HK-2 (cell line): ENCODE results near the gene UGT1A3.
A peak's percentile ranks its signal among the peaks of the same experiment; 100 is the strongest.

ENCODE experiments used
- DNase-seq: peaks from one replicate; pipeline ENCODE4 v3.0.0-alpha.2; 2018; ENCODE audit not compliant: unreplicated experiment

UGT1A3 gene

DNA sequence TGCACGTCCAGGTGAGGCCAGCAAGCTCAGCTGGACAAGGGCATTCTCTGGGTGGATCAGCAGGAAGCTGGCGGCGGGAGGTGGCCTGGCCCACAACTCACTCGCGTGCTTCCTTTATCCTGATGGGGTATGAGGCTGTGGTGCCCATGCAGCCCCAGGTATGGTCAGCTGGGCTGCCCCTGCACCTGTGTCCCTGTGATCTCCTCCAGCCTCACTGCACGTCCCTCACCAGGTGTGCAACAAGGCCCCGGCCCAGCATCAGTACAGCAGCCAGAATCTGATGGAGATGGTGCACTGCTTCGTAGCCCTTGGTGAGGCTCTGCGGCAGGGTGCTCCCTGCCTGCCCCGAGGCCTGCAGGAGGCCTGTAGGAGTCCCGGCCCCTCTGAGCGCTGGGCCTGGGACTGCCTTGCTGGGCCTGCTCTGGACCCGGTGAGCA lies 66.9 kb downstream of the UGT1A3 start:
- DNase-seq: no peak

GRCh38 chr2:233796254-233796653 lies 67.4 kb downstream of the UGT1A3 start:
- DNase-seq: no peak

- DNase-seq: no peak
These were observed 69.7 kb downstream of the UGT1A3 start for GRCh38 chr2:233798335-233799086.

DNA sequence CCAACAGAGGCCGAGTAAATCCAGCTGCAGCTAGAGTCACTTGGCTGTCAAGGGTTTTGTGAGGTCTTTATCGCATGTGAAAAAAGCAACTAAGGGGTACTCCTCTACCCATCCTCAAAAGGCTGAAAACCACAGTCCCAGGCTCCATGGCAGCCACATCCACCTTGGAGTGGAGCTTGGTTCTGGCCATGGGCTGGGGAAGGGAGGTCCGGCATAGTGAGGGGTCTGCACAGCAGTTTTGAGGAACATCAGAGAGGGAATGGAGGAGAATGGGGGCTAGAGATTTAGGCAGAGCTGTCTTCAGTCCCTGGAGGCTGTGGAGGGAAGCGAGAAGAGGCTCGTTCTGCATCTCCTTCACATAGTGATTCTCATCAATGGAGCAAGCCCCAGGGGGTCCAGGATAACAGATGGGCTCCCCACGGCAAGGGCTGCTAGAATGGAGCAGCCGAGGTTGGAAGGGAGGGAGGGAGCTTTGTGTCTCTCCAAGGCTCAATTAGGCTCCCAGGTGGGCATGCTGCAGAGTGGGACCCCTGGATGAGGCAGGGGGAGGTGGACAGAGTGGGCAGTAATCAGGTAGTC lies 70.3 kb downstream of the UGT1A3 start:
- no peak for DNase-seq

GRCh38 chr2:233799716-233800115 lies 70.9 kb downstream of the UGT1A3 start:
- DNase-seq: no peak

DNA sequence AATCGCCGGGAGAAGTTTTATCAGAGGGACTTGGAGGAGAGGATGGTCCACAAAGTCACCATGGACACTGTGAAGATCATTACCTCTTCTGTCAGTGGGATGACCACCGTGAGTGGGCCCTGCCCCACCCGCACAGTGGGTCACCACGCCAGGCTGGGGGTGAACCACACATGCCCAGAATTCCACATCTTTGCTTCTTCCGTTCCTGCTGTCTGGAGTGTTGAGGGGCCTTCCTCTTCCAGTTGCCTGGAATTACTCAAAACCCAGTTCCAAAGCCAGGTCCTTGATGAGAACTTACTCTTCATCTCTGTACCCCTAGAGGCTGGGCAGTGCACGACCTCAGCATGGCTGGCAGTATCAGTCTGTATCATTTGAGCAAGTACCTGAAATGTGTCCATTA lies 71.4 kb downstream of the UGT1A3 start:
- no peak for DNase-seq

DNA sequence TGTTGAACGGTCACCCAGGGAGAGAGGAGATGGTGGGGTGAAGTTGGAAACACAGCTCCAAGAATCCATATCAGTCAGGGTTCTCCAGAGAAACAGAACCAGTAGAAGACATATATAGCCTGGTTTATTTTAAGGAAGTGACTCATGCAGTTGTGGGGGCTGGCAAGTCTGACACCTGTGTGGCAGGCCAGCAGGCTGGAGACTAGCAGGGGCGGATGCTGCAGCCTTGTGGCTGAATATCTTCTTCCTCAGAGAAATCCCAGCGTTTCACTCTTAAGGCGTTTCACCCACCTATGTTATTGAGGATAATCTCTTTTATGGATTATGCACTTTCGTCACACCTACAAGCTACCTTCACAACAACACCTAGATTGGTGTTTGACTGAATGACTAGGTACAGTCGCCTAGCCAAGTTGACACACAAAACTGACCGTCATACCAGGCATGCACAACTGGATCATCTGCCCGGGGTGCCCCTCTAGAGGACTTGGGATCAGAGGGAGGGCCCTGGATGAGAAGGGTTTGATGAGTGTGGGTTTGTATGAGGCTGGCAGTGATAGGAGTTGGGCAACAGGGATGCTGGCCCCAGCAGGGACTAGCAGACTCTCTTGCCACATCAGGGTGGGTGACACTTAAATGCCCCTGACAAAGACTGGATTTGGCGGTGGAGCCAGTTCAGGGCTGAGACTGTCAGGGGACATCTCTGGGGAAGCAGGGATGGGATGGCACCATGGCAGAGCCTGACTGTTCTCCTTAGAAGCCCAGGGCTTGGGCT lies 72.7 kb downstream of the UGT1A3 start:
- peak; percentile 7 for DNase-seq

GRCh38 chr2:233802132-233802815 lies 73.4 kb downstream of the UGT1A3 start:
- DNase-seq: no peak

GRCh38 chr2:233803292-233803911 lies 74.6 kb downstream of the UGT1A3 start:
- no peak for DNase-seq

DNA sequence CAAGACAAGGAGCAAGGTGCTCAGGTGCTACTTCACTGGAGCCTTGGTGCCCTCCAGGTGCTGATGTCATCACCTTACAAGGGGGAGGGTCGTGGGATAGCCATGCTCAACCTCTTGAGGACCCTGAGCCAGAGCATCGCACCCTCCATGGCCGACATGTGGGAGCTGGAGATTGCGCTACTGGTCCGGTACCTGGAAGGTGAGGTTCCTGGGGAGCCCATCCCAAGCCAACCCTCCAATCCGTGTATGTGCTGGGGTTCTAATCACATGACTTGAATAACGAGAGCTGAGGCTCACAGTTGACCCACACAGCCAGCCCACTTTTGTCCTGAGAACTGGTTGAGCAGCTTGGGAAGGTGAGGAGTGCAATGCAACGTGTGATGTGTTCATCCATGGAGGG lies 75.2 kb downstream of the UGT1A3 start:
- no peak for DNase-seq

GRCh38 chr2:233807215-233807865 lies 78.5 kb downstream of the UGT1A3 start:
- DNase-seq: no peak

DNA sequence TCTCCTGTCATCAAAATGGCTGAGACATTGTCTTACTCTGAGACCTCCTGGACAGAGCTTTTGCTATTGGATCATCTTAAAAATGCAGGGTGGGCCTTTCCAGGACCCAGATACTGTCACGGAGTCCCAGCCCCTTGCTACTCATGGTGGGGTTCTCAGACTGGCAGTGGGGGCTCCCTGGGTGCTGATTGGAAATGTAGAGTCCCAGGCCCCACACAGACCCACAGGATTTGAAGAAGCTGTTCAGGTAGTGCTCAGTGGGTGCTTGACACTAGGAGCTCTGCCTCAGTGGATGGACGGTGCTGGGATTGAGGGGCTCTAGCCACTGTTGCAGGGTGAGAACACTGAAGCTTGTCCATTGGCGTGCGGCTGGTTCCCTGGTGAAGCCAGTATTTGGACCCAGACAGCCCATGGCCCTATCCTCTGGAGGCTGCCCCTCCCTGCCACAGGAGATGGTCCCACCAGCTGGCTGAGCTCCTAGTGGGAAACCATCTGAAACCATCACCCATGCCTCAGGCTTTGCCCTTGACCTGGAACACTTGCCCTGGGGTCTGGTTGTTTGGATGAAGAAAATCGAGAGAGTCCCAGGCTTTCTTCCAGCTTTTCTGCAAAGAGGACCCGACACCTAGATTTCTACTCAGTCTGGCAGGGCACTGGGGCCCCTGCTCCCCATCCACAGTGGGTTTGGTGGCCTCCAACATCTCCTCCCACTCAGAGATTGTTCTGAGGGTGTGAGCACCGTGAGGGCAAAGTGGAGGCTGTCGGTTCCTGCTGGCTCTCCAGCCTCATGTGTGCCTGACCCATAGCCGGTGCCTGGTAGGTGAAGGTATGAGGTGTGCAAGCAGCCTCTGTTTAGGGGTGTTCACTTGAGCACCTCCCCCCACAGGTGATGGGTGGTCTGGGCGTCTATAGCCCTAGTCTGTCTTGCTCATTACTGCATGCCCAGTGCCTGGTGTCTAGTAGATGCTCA lies 79.4 kb downstream of the UGT1A3 start:
- no peak for DNase-seq

DNA sequence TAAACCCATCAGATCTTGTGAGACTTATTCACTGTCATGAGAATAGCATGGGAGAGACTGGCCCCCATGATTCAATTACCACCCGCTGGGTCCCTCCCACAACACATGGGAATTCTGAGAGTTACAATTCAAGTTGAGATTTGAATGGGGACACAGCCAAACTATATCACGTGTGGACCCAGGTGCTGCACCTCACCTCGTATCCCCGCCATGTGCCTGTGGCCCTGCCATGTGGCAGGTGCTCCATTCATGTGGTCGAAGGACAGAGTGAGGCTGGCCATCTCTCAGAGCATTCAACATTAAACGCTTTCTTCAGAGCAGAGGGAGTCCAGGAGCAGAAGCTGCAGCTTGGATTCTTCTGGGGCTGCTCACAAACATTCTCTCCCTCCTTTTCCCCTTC lies 81.5 kb downstream of the UGT1A3 start:
- DNase-seq: no peak

DNA sequence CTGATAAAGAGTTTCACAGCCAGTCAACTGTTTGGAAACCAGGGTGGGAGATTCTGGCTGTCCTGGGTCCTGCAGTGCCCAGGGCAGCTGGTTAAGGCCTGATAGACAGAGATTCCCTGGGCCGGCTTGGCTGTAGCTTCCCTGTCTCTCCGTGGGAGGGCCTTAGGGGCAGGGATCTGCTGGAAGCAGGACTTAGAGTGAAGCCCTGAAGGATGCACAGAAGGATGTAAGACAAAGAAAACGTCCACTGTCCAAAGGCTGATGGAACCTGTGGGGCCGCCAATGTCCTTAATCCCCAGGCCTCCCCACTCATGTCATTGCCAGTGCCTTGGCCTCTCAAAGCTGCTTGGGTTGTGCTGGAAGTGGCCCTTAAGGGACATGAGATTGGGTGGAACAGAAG lies 82.2 kb downstream of the UGT1A3 start:
- DNase-seq: no peak

DNA sequence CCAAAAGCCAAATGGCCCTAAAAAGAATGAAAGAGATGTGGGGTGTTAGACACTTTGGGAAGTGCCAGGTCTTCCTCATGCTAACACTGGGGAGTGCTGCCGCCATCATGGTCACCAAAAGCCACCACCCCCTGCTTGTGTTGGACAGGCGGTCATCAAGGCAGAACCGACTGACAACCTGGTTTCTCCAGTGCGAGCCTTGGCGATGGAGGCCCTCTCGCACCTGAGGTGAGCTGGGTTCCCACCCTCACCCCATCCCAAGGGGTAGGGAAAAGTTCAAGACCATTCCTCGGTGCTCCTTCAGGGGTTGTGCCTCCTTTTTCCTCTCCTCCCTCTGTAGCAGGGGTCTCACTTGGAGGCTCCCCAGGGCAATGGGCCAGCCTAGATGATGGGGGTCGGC lies 82.9 kb downstream of the UGT1A3 start:
- DNase-seq: no peak

- no peak for DNase-seq
These were observed 84.6 kb downstream of the UGT1A3 start for GRCh38 chr2:233813236-233814055.

DNA sequence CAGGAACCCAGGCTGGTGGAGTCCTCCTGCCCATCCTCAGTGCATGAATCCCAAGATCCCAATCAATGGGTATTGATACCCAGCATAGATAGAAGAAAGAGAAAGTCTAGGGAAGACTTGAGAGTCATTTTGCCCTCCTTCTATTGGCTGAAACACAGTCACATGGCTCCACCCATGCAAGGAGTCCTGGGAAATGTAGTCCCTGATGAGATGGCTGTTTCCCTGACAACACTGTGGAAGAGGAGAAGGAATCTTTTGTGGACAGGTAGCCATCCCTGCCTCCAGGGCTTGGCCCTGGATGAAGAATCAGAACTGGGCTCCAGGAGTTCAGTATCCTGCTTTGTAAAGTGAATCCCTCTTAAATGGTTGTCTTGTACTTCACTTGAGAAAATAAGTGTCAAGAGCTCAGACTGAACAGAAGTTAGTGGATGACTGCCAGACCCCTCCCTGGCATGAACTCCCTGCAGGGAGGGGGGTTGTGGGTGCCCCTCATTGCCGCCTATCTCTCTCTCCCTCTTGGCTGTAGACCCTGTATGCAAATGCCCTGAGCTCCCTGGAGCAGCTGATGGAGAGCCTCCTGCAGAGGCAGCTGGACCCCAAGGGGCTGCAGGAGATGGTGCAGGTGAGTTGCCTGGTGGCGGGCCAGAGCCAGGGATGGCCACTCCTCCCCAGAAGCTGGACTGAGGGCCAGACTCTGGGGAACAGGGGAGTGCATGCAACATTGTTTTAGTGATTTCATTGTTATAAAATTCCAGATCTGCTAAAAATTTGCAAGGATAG lies 85.4 kb downstream of the UGT1A3 start:
- no peak for DNase-seq

GRCh38 chr2:233815861-233816260 lies 87.0 kb downstream of the UGT1A3 start:
- no peak for DNase-seq
